Measurements from ENCODE around the gene MEDAG. TPM values are rescaled to one million over a fixed set of nuclear protein-coding genes. Genes with fewer than 3 reads are reported as not detected.

Gene MEDAG
- total and polyA plus RNA-seq, 2 experiments from 2014 or later, result 1.7 to 2.0 TPM

- Histone ChIP-seq H3K4me1 (ENCODE audit: insufficient read depth) (no peaks in the 10 kb centered on the region), H2AFZ (no peak overlapping the region), H3K4me2 (no peak overlapping the region), H3K27me3 (ENCODE audit: insufficient read depth) (no peaks in the 10 kb centered on the region), H3K79me2 (replicated peaks; ENCODE audit: insufficient read depth) (no peaks in the 10 kb centered on the region), H3K27ac (ENCODE audit: low read depth) (no peak overlapping the region), H3F3A (replicated peaks; ENCODE audit: low read depth) (no peaks in the 10 kb centered on the region), H3K36me3 (ENCODE audit: insufficient read depth) (no peaks in the 10 kb centered on the region), H3K9me2 (ENCODE audit: insufficient read depth) (no peaks in the 10 kb centered on the region), H4K20me1 (replicated peaks; ENCODE audit: insufficient read depth) (no peaks in the 10 kb centered on the region), H3K4me3 (no peak overlapping the region)
- Mint-ChIP-seq H3K4me3 (no peak overlapping the region), H3K4me1 (peaks cover 18% of the 10 kb centered on the region), H3K36me3 (ENCODE audit: low read depth) (no peaks in the 10 kb centered on the region), H3K27ac (no peak overlapping the region), H3K27me3 (ENCODE audit: insufficient read depth, low read depth, poor library complexity) (no peaks in the 10 kb centered on the region), H3K9me3 (no peaks in the 10 kb centered on the region)
- no peak for DNase-seq (ENCODE audit: low spot score)
- no peak for ATAC-seq
- TF ChIP-seq EZH2phosphoT487 (IDR thresholded peaks at IDR 0.05; ENCODE audit: unreplicated experiment) (no peak), JUNB (IDR thresholded peaks at IDR 0.05; ENCODE audit: unreplicated experiment) (no peak), NANOG (IDR thresholded peaks at IDR 0.05; ENCODE audit: borderline replicate concordance) (no peak), CREB1 (CRISPR knock-in tag; IDR thresholded peaks at IDR 0.05; ENCODE audit: low read depth) (no peak), EZH2 (IDR thresholded peaks at IDR 0.05; ENCODE audit: low read depth, unreplicated experiment) (no peak), CTCF (conservative IDR thresholded peaks at IDR 0.05; ENCODE audit: low read depth in 2 of 2) (no peak), ETS1 (IDR thresholded peaks at IDR 0.05) (no peak), POLR2AphosphoS5 (IDR thresholded peaks at IDR 0.05; ENCODE audit: low read depth) (no peak), STAT1 (IDR thresholded peaks at IDR 0.05; ENCODE audit: unreplicated experiment) (no peak), ZNF331 (CRISPR knock-in tag; IDR thresholded peaks at IDR 0.05; ENCODE audit: low read depth) (no peak), ZNF462 (CRISPR knock-in tag; IDR thresholded peaks at IDR 0.05) (no peak), ZNF114 (CRISPR knock-in tag; IDR thresholded peaks at IDR 0.05) (no peak)
These were observed 10.9 kb downstream of the MEDAG start for GRCh38 chr13:30916991-30917390.
